Keratinocyte (primary cell): ENCODE results near the gene WDR17. TPM values are rescaled to one million over a fixed set of nuclear protein-coding genes. Genes with fewer than 3 reads are reported as not detected.

Experiments
- DNase-seq: peaks from one replicate; pipeline ENCODE4 v3.0.0-alpha.2; 2011; ENCODE audit warnings: low read depth, missing footprints, low spot score
- FAIRE-seq: peaks from 2 replicates; lab custom pipeline; 2011; peaks lifted over from hg19 to GRCh38; lab: Jason Lieb, UNC
- H2AFZ ChIP-seq: 2 replicates; pipeline ENCODE4 v1.6.0; 2012; ENCODE audit warnings: low read length, control low read depth, inconsistent platforms; ENCODE audit not compliant: control insufficient read depth
- H3K27ac ChIP-seq: 2 replicates; pipeline ENCODE4 v1.5.1; 2011; ENCODE audit warnings: low read length; ENCODE audit not compliant: control insufficient read depth, insufficient read depth
- H3K27me3 ChIP-seq: 3 replicates; pipeline ENCODE4 v1.6.0; 2011; ENCODE audit warnings: low read length; ENCODE audit not compliant: control insufficient read depth, insufficient read depth; ENCODE audit errors: extremely low read depth
- H3K36me3 ChIP-seq, 2 experiments: 2 replicates in 1 of 2; 3 replicates in 1 of 2; pipeline ENCODE4 v1.5.1; 2011; ENCODE audit warnings: low read length in 2 of 2, mild to moderate bottlenecking in 1 of 2; ENCODE audit not compliant: control insufficient read depth in 2 of 2, insufficient read depth in 2 of 2; ENCODE audit errors: extremely low read depth in 1 of 2
- H3K4me1 ChIP-seq: 3 replicates; pipeline ENCODE4 v1.5.1; 2011; ENCODE audit warnings: low read length; ENCODE audit not compliant: control insufficient read depth, insufficient read depth; ENCODE audit errors: extremely low read depth
- H3K4me2 ChIP-seq: 3 replicates; pipeline ENCODE4 v1.6.0; 2011; ENCODE audit warnings: low read depth, low read length; ENCODE audit not compliant: control insufficient read depth, insufficient read depth; ENCODE audit errors: extremely low read depth
- H3K4me3 ChIP-seq, 3 experiments: fragments of 200-600 bp in 1 of 3; sonication (generic) in 1 of 3; 2 replicates in 2 of 3; 3 replicates in 1 of 3; pipeline ENCODE4 v1.5.1; 2011 to 2016; ENCODE audit warnings: low read length in 3 of 3, mild to moderate bottlenecking in 3 of 3, control low read depth in 2 of 3, inconsistent platforms in 1 of 3, low read depth in 1 of 3, mixed read lengths in 1 of 3, mixed run types in 1 of 3, moderate library complexity in 1 of 3; ENCODE audit not compliant: control insufficient read depth in 2 of 3, insufficient read depth in 2 of 3; ENCODE audit errors: extremely low read depth in 1 of 3
- H3K79me2 ChIP-seq: 2 replicates; pipeline ENCODE4 v1.6.0; 2012; ENCODE audit warnings: low read length; ENCODE audit not compliant: control insufficient read depth, insufficient read depth
- H3K9ac ChIP-seq: 3 replicates; pipeline ENCODE4 v1.6.0; 2011; ENCODE audit warnings: low read length; ENCODE audit not compliant: control insufficient read depth, insufficient read depth; ENCODE audit errors: extremely low read depth
- H3K9me1 ChIP-seq: 3 replicates; pipeline ENCODE4 v1.6.0; 2011; ENCODE audit warnings: low read length; ENCODE audit not compliant: control insufficient read depth, insufficient read depth; ENCODE audit errors: extremely low read depth
- H3K9me3 ChIP-seq: 2 replicates; pipeline ENCODE4 v1.5.1; 2012; ENCODE audit warnings: low read depth, low read length; ENCODE audit not compliant: control insufficient read depth
- H4K20me1 ChIP-seq: 3 replicates; pipeline ENCODE4 v1.6.0; 2011; ENCODE audit warnings: low read length; ENCODE audit not compliant: control insufficient read depth, insufficient read depth; ENCODE audit errors: extremely low read depth
- EZH2 ChIP-seq: IDR thresholded peaks from one replicate; pipeline ENCODE4 v1.6.1; 2012; ENCODE audit warnings: inconsistent platforms, mild to moderate bottlenecking, low read length, moderate library complexity
- dilution Hi-C: fragments of 300-500 bp; cut with MboI; formaldehyde crosslinking; loops from one replicate; pipeline ENCODE4 v1.7.0; 2020; ENCODE audit warnings: low sequenced_read_pairs; ENCODE audit not compliant: extremely low pct_ligation_motif_present
- polyA plus RNA-seq, 5 experiments: library from polyadenylated mRNA; depleted of rRNA in 3 of 5; stranded (reverse) in 3 of 5; stranded (forward) in 1 of 5; unstranded in 1 of 5; fragments of >200 nt; gene quantifications; 1 replicate in 1 of 5; 2 replicates in 3 of 5; 3 replicates in 1 of 5; pipeline versions ENCODE4 v1.2.1 to v1.2.3, GENCODE V29; 2011 to 2012; ENCODE audit warnings: missing spikeins in 2 of 5, low read depth in 1 of 5, low replicate concordance in 1 of 5
- TF ChIP-seq, protein P1 (sequence below), 3 experiments: IDR thresholded peaks in 1 of 3; conservative IDR thresholded peaks in 1 of 3; optimal IDR thresholded peaks in 1 of 3; 2 replicates in 2 of 3; 3 replicates in 1 of 3; pipeline versions ENCODE3 to v1.5.1; 2011; ENCODE audit warnings: low read length in 3 of 3, mild to moderate bottlenecking in 3 of 3, moderate library complexity in 2 of 3, control low read depth in 1 of 3, inconsistent platforms in 1 of 3; ENCODE audit not compliant: insufficient read depth in 2 of 3; ENCODE audit errors: extremely low read depth in 1 of 3

Gene WDR17
- polyA plus RNA-seq, 1 donor (not counting 4 experiments of a cell fraction or from before 2014, with no cell fraction given): 1.1 TPM

DNA sequence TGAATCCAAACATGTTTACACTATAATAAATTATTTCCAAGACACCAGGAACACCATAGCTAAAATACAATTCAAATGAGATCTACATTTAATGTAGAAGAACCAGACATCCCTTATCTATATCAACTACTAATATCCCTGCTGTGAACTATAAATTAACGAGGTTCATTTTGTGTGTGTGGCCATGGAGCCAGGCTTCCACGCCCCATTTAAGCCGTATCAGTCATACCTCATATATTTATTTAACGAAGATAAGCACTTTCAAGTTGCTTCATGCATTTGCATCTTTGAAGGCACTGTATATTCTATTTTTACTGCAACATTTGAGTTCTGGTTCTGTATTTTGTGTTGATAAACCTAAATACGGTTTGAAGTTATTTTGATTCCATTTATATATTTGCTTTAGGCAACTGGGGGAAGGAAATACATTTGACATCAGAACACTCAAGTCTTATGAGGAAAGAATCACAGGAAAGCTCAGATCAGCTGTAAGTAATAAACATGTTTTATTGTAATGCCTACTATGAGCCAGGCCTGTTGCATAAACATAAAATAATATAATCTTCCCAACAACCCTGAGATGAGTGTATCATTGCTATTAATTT, 45.1 kb upstream of the WDR17 start:
- FAIRE-seq (no peak), DNase-seq (no peak)
- H3K4me1 ChIP-seq: no peaks in the 10 kb centered on the region
- no peak overlapping the region for H3K4me3 ChIP-seq
- no peaks in the 10 kb centered on the region for H4K20me1 ChIP-seq
- H3K9me1 ChIP-seq: no peaks in the 10 kb centered on the region
- dilution Hi-C loops: no loop called here
- no peak overlapping the region for H2AFZ ChIP-seq
- no peak overlapping the region for H3K9ac ChIP-seq
- no peaks in the 10 kb centered on the region for H3K27me3 ChIP-seq
- no peaks in the 10 kb centered on the region for H3K36me3 ChIP-seq
- H3K79me2 ChIP-seq: no peaks in the 10 kb centered on the region
- H3K4me2 ChIP-seq: no peak overlapping the region
- TF ChIP-seq EZH2: no peak
- TF ChIP-seq, protein P1, sequence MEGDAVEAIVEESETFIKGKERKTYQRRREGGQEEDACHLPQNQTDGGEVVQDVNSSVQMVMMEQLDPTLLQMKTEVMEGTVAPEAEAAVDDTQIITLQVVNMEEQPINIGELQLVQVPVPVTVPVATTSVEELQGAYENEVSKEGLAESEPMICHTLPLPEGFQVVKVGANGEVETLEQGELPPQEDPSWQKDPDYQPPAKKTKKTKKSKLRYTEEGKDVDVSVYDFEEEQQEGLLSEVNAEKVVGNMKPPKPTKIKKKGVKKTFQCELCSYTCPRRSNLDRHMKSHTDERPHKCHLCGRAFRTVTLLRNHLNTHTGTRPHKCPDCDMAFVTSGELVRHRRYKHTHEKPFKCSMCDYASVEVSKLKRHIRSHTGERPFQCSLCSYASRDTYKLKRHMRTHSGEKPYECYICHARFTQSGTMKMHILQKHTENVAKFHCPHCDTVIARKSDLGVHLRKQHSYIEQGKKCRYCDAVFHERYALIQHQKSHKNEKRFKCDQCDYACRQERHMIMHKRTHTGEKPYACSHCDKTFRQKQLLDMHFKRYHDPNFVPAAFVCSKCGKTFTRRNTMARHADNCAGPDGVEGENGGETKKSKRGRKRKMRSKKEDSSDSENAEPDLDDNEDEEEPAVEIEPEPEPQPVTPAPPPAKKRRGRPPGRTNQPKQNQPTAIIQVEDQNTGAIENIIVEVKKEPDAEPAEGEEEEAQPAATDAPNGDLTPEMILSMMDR (optimal IDR thresholded peaks at IDR 0.05 in 1 of 3, IDR thresholded peaks at IDR 0.05 in 1 of 3, conservative IDR thresholded peaks at IDR 0.05 in 1 of 3; ENCODE audit: extremely low read depth in 1 of 3, insufficient read depth in 2 of 3, low read length in 3 of 3): no peak
- no peak overlapping the region for H3K27ac ChIP-seq
- no peaks in the 10 kb centered on the region for H3K9me3 ChIP-seq

DNA sequence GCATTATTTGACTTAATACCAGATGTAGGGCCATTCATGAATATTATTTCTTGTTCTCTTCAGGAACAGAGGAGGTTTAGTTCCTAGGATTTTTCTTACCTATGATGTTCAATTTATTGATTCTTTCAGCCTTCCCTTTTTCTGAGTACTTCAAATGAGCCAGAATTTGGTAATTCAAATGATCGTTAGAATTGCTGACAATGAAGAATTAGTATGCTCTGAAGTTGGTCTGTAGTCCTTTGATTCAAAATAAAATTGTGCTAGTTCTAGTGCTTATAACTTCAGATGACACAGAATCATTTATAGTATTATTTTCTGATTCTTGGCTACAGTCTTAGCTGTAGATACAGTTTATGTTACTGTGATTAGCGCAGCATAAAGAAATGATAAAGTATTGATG, 35.2 kb upstream of the WDR17 start:
- no peak overlapping the region for H3K9ac ChIP-seq
- FAIRE-seq (no peak), DNase-seq (no peak)
- no peaks in the 10 kb centered on the region for H3K36me3 ChIP-seq
- H2AFZ ChIP-seq: no peak overlapping the region
- H3K4me2 ChIP-seq: no peak overlapping the region
- no peak overlapping the region for H3K4me3 ChIP-seq
- H3K9me3 ChIP-seq: no peaks in the 10 kb centered on the region
- no peak overlapping the region for H3K27ac ChIP-seq
- peaks cover 7% of the 10 kb centered on the region for H3K4me1 ChIP-seq
- no peaks in the 10 kb centered on the region for H3K27me3 ChIP-seq
- dilution Hi-C loops: loop anchor here (25.0 kb wide), 1 partner anchor 307 kb away; no protein-coding TSS in a partner anchor
- no peaks in the 10 kb centered on the region for H3K79me2 ChIP-seq
- TF ChIP-seq, protein P1 (optimal IDR thresholded peaks at IDR 0.05 in 1 of 3, IDR thresholded peaks at IDR 0.05 in 1 of 3, conservative IDR thresholded peaks at IDR 0.05 in 1 of 3; ENCODE audit: extremely low read depth in 1 of 3, insufficient read depth in 2 of 3, low read length in 3 of 3): no peak
- TF ChIP-seq EZH2: no peak
- H4K20me1 ChIP-seq: no peaks in the 10 kb centered on the region
- no peaks in the 10 kb centered on the region for H3K9me1 ChIP-seq
